SK-N-SH treated with all-trans-retinoic acid at 6 μM for 48 hours (cell line): ENCODE measurements around the gene BIN1.

Experiments used
- ARNTL ChIP-seq: fragments of 450-650 bp; formaldehyde crosslinking; IDR thresholded peaks from 2 replicates; pipeline ENCODE4 v1.5.0; 2020; ENCODE audit warnings: low read depth, mild to moderate bottlenecking, moderate library complexity, borderline replicate concordance
- GLIS3 ChIP-seq: fragments of 250-450 bp; sonication (Bioruptor Pico); IDR thresholded peaks from 2 replicates; pipeline ENCODE4 v1.5.0; 2020; ENCODE audit warnings: mild to moderate bottlenecking, moderate library complexity
- ISL1 ChIP-seq: fragments of 250-450 bp; sonication (Bioruptor Pico); IDR thresholded peaks from 2 replicates; pipeline ENCODE4 v2.1.2; 2022; ENCODE audit warnings: mild to moderate bottlenecking, moderate library complexity
- OSR1 ChIP-seq: fragments of 250-450 bp; sonication (Bioruptor Pico); IDR thresholded peaks from 2 replicates; pipeline ENCODE4 v1.8.0; 2022; ENCODE audit warnings: moderate library complexity, mild to moderate bottlenecking, inconsistent platforms
- PPARA ChIP-seq: fragments of 250-450 bp; sonication (Bioruptor Pico); IDR thresholded peaks from 2 replicates; pipeline ENCODE4 v1.5.0; 2020; ENCODE audit warnings: mild to moderate bottlenecking, borderline replicate concordance
- RARB ChIP-seq: fragments of 250-450 bp; sonication (Bioruptor Pico); IDR thresholded peaks from 2 replicates; pipeline ENCODE4 v1.8.0; 2021; ENCODE audit warnings: mild to moderate bottlenecking, moderate library complexity
- SNAI2 ChIP-seq: fragments of 250-450 bp; sonication (Bioruptor Pico); IDR thresholded peaks from 2 replicates; pipeline ENCODE4 v1.5.0; 2020; ENCODE audit warnings: mild to moderate bottlenecking, moderate library complexity
- ZFP30 ChIP-seq: fragments of 450-650 bp; formaldehyde crosslinking; IDR thresholded peaks from 2 replicates; pipeline ENCODE4 v1.5.0; 2022; ENCODE audit warnings: mild to moderate bottlenecking, moderate library complexity
- ZNF8 ChIP-seq: fragments of 450-650 bp; formaldehyde crosslinking; IDR thresholded peaks from 2 replicates; pipeline ENCODE4 v1.5.0; 2020; ENCODE audit warnings: mild to moderate bottlenecking, moderate library complexity
- TF ChIP-seq, protein P1 (sequence below): fragments of 250-450 bp; sonication (Bioruptor Pico); IDR thresholded peaks from 2 replicates; pipeline ENCODE4 v1.5.0; 2020; ENCODE audit warnings: mild to moderate bottlenecking, moderate library complexity

DNA sequence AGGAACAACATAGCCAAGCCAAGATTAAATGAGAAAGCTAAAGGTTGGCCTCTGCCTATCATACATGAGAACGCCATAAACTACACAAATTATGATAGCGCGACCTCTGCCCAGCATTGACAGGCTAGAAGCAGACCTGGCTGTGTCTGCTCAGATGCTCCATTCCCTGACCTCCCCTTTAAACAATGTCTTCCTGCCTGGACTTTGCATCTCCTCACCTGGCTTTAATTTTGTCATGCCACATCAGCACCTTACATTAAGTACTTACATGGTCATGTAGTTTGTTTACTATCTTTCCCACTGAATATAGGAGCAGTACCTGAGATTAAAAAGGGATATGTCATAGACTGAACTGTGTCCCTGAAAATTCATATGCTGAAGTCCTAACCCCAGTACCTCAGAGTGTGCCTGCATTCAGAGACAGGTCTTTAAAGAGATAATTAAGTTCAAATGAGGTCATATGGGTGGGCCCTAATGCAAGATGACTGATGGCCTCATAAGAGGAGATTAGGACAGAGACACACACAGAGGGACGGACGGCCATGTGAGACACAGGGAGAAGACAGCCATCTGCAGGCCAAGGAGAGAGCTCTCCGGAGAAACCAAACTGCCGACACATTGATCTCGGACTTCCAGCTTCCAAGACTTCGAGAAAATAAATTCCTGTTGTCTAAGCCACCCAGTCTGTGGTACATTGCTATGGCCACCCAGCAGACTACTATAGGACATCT lies 103.7 kb downstream of the BIN1 start:
- TF ChIP-seq ISL1 (CRISPR knock-in tag) = no peak
- TF ChIP-seq, protein P1, sequence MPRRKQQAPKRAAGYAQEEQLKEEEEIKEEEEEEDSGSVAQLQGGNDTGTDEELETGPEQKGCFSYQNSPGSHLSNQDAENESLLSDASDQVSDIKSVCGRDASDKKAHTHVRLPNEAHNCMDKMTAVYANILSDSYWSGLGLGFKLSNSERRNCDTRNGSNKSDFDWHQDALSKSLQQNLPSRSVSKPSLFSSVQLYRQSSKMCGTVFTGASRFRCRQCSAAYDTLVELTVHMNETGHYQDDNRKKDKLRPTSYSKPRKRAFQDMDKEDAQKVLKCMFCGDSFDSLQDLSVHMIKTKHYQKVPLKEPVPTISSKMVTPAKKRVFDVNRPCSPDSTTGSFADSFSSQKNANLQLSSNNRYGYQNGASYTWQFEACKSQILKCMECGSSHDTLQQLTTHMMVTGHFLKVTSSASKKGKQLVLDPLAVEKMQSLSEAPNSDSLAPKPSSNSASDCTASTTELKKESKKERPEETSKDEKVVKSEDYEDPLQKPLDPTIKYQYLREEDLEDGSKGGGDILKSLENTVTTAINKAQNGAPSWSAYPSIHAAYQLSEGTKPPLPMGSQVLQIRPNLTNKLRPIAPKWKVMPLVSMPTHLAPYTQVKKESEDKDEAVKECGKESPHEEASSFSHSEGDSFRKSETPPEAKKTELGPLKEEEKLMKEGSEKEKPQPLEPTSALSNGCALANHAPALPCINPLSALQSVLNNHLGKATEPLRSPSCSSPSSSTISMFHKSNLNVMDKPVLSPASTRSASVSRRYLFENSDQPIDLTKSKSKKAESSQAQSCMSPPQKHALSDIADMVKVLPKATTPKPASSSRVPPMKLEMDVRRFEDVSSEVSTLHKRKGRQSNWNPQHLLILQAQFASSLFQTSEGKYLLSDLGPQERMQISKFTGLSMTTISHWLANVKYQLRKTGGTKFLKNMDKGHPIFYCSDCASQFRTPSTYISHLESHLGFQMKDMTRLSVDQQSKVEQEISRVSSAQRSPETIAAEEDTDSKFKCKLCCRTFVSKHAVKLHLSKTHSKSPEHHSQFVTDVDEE (CRISPR knock-in tag) = no peak
- TF ChIP-seq ARNTL (CRISPR knock-in tag) = no peak
- no peak for TF ChIP-seq ZNF8
- TF ChIP-seq ZFP30 = no peak
- TF ChIP-seq SNAI2 (CRISPR knock-in tag) = no peak
- TF ChIP-seq GLIS3 (CRISPR knock-in tag) = no peak
- no peak for TF ChIP-seq PPARA (CRISPR knock-in tag)
- TF ChIP-seq OSR1 (CRISPR knock-in tag) = no peak
- TF ChIP-seq RARB (CRISPR knock-in tag) = no peak
